Bronchial epithelial cell (primary cell): Measurements from ENCODE around the gene TFDP1. TPM values are rescaled to one million over a fixed set of nuclear protein-coding genes. Genes with fewer than 3 reads are reported as not detected.

Source experiments
- DNase-seq: peaks from one replicate; pipeline ENCODE4 v3.0.0-alpha.2; 2010; ENCODE audit warnings: low read depth
- FAIRE-seq: peaks from 2 replicates; lab custom pipeline; 2011; peaks lifted over from hg19 to GRCh38; lab: Jason Lieb, UNC
- H3K27me3 ChIP-seq: 2 replicates; pipeline ENCODE4 v1.5.1; 2011; ENCODE audit warnings: low read length; ENCODE audit not compliant: control insufficient read depth, insufficient read depth
- H3K36me3 ChIP-seq: 2 replicates; pipeline ENCODE4 v1.5.1; 2011; ENCODE audit warnings: low read length; ENCODE audit not compliant: control insufficient read depth, insufficient read depth
- H3K4me3 ChIP-seq: 2 replicates; pipeline ENCODE4 v1.5.1; 2011; ENCODE audit warnings: mild to moderate bottlenecking, low read depth, low read length, control low read depth
- CTCF ChIP-seq: IDR thresholded peaks from 2 replicates; pipeline ENCODE4 v1.5.1; 2011; ENCODE audit warnings: mild to moderate bottlenecking, moderate library complexity, low read length, control low read depth, inconsistent platforms; ENCODE audit not compliant: insufficient read depth, severe bottlenecking
- total RNA-seq: library from RNA; depleted of rRNA; stranded (reverse); fragments of >200 nt; gene quantifications from 2 replicates; pipeline ENCODE4 v1.2.1, GENCODE V29; 2014

The TFDP1 gene
- total RNA-seq, 1 donor from 2014 or later: 32.6 TPM

GRCh38 chr13:113625965-113626721, 41.6 kb downstream of the TFDP1 start:
- no peaks in the 10 kb centered on the region for H3K27me3 ChIP-seq
- peaks cover 19% of the 10 kb centered on the region for H3K36me3 ChIP-seq
- DNase-seq (no peak), FAIRE-seq (no peak)
- no peak overlapping the region for H3K4me3 ChIP-seq
- no peak for TF ChIP-seq CTCF

- Histone ChIP-seq H3K27me3 (no peaks in the 10 kb centered on the region), H3K36me3 (peaks cover 27% of the 10 kb centered on the region), H3K4me3 (no peak overlapping the region)
- FAIRE-seq (no peak), DNase-seq (no peak)
- no peak for TF ChIP-seq CTCF
These were observed 42.6 kb downstream of the TFDP1 start for GRCh38 chr13:113627136-113627535.

GRCh38 chr13:113628291-113629270, 44.0 kb downstream of the TFDP1 start:
- no peak for DNase-seq
- no peak for FAIRE-seq
- no peak for TF ChIP-seq CTCF
- Histone ChIP-seq H3K4me3 (no peak overlapping the region), H3K36me3 (peaks cover 25% of the 10 kb centered on the region), H3K27me3 (no peaks in the 10 kb centered on the region)

DNA sequence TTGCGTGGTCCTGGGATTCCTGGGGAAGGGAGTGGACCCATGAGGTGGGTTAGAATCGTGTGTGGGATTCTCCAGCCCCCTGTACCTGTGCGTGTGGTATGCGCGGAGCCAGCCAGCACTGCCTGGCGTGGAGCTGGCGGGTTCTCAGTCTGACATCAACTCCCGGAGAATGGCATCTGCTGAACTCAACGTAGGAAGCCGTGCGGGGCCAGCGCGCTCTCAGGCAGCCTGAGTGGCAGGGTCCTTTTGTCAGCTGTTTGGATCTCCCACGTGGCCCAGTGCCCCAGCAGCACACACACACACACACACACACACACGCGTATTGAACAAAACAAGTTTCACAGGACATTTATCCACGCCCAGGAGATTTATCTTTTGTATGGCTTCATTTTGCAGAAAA, 45.3 kb downstream of the TFDP1 start:
- no peaks in the 10 kb centered on the region for H3K27me3 ChIP-seq
- DNase-seq: no peak
- no peak overlapping the region for H3K4me3 ChIP-seq
- H3K36me3 ChIP-seq: peaks cover 26% of the 10 kb centered on the region
- TF ChIP-seq CTCF: no peak
- no peak for FAIRE-seq

DNA sequence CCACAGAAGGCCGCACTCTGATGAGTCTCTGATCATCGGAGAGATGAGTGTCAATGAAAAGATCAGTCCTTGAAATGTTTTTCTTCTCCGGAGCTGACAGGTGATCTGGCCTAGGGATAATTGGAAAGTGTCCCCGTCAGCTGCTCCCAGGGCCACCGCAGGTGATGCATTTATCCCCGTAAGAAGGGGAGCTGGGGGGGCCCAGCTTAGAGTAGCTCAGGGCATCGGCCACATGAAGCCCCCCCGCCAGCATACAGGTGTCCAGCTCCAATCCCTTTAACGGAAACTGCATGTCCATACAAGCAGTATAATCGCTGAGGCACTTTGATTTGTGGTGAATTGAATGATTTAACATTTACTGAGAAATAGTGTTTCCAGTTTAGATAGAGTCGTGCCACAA, 45.7 kb downstream of the TFDP1 start:
- H3K4me3 ChIP-seq: no peak overlapping the region
- H3K27me3 ChIP-seq: no peaks in the 10 kb centered on the region
- FAIRE-seq (no peak), DNase-seq (no peak)
- no peak for TF ChIP-seq CTCF
- peaks cover 28% of the 10 kb centered on the region for H3K36me3 ChIP-seq
